Measurements from ENCODE around the gene GNAI1.

DNA sequence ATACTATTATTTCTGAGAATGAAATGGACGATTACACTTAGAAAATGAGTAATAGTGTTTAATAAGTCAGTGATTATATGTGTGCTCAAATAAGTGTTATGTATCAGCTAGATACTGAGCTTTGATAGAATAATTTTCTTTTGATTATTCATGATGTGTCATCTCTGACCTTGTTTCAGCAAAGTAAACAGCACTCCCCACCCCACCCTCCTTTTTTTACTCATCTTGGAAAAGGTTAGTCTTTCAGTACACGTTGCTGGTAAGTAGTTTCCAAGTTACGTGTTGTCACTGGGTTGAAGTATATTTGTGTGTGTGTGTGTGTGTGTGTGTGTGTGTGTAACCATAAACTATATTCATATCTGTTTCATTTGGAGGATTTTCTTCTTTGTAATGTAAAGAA lies 84.1 kb downstream of the GNAI1 start:
- no peak for TF ChIP-seq CTCF (IDR thresholded peaks at IDR 0.05; ENCODE audit: borderline replicate concordance, extremely low read depth, low read length, poor library complexity, severe bottlenecking)
- TF ChIP-seq EZH2 (IDR thresholded peaks at IDR 0.05; ENCODE audit: borderline replicate concordance, low read depth, low read length, severe bottlenecking): no peak
